KMS-11 (cell line): ENCODE results near the gene GYG2.
"Not testable (repeated sequence)": the region's sequence is repeated elsewhere in the genome, so short reads cannot be mapped to it uniquely, and the experiment has no call there.

ENCODE experiments used
- H2AFZ ChIP-seq: fragments of 200-600 bp; sonication (generic); 2 replicates; pipeline ENCODE4 v1.6.1; 2016; ENCODE audit warnings: antibody characterized with exemption, mixed run types, low read depth
- H3K27ac ChIP-seq: fragments of 200-600 bp; sonication (generic); 2 replicates; pipeline ENCODE4 v1.6.1; 2016; ENCODE audit warnings: mild to moderate bottlenecking, mixed run types
- H3K27me3 ChIP-seq: fragments of 200-600 bp; sonication (generic); 2 replicates; pipeline ENCODE4 v1.6.1; 2017; ENCODE audit warnings: mild to moderate bottlenecking, low read depth, mixed run types, moderate library complexity; ENCODE audit not compliant: insufficient read depth
- H3K36me3 ChIP-seq: fragments of 200-600 bp; sonication (generic); 2 replicates; pipeline ENCODE4 v1.6.1; 2017; ENCODE audit warnings: mild to moderate bottlenecking, mixed run types; ENCODE audit not compliant: insufficient read depth
- H3K4me1 ChIP-seq: fragments of 200-600 bp; sonication (generic); 2 replicates; pipeline ENCODE4 v1.6.1; 2016; ENCODE audit warnings: mild to moderate bottlenecking, low read depth, mixed run types; ENCODE audit not compliant: poor library complexity, severe bottlenecking
- H3K4me2 ChIP-seq: fragments of 200-600 bp; sonication (generic); 2 replicates; pipeline ENCODE4 v1.7.0; 2016; ENCODE audit warnings: mild to moderate bottlenecking, mixed run types
- H3K4me3 ChIP-seq: fragments of 200-600 bp; sonication (generic); IDR thresholded peaks from 2 replicates; pipeline ENCODE4 v1.6.1; 2017; ENCODE audit warnings: low read depth, low read length, mixed read lengths; ENCODE audit not compliant: insufficient read depth
- H3K79me2 ChIP-seq: fragments of 200-600 bp; sonication (generic); 2 replicates; pipeline ENCODE4 v1.6.1; 2016; ENCODE audit warnings: low read depth, mixed run types; ENCODE audit not compliant: insufficient read depth
- H3K9ac ChIP-seq: fragments of 200-600 bp; sonication (generic); 2 replicates; pipeline ENCODE4 v1.6.1; 2016; ENCODE audit warnings: mild to moderate bottlenecking, mixed run types
- H4K20me1 ChIP-seq: fragments of 200-600 bp; sonication (generic); 2 replicates; pipeline ENCODE4 v1.6.1; 2016; ENCODE audit warnings: mild to moderate bottlenecking, mixed run types; ENCODE audit not compliant: insufficient read depth
- CTCF ChIP-seq: fragments of 200-600 bp; sonication (generic); conservative IDR thresholded peaks from 2 replicates; pipeline ENCODE4 v1.6.1; 2017; ENCODE audit warnings: low read depth, mild to moderate bottlenecking, antibody characterized with exemption, low read length, moderate library complexity, mixed read lengths

Gene GYG2

GRCh38 chrX:2921193-2921592, 92.5 kb downstream of the GYG2 start:
- no peak overlapping the region for H3K9ac ChIP-seq
- H2AFZ ChIP-seq: no peak overlapping the region
- no peaks in the 10 kb centered on the region for H3K36me3 ChIP-seq
- no peak overlapping the region for H3K4me3 ChIP-seq
- H3K27me3 ChIP-seq: no peaks in the 10 kb centered on the region
- H3K27ac ChIP-seq: no peak overlapping the region
- no peaks in the 10 kb centered on the region for H4K20me1 ChIP-seq
- no peak overlapping the region for H3K4me2 ChIP-seq
- H3K79me2 ChIP-seq: no peaks in the 10 kb centered on the region
- H3K4me1 ChIP-seq: no peaks in the 10 kb centered on the region
- TF ChIP-seq CTCF: no peak

DNA sequence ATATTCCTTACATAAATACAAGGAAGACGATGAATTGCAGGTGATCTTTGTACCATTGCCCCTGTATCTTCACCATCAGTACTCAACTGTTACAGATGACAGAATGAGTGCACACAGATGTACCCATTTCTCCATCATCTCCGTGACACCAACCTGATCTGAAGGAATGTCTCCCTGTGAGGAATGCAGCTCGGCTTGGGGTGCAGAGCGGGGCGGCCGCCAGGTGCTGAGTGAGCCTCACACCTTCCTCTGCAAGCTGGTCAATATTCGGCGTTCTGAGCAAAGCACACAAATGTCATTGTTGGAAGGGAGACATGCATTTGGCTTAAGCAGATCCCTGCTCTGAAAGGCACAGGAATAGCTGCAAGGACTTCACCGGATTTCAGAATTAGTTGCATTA, 93.0 kb downstream of the GYG2 start:
- Histone ChIP-seq H3K27me3 (no peaks in the 10 kb centered on the region), H4K20me1 (no peaks in the 10 kb centered on the region), H3K4me2 (no peak overlapping the region), H3K4me1 (no peaks in the 10 kb centered on the region), H3K9ac (no peak overlapping the region), H3K4me3 (no peak overlapping the region), H2AFZ (no peak overlapping the region), H3K27ac (no peak overlapping the region), H3K79me2 (no peaks in the 10 kb centered on the region), H3K36me3 (no peaks in the 10 kb centered on the region)
- TF ChIP-seq CTCF: no peak

DNA sequence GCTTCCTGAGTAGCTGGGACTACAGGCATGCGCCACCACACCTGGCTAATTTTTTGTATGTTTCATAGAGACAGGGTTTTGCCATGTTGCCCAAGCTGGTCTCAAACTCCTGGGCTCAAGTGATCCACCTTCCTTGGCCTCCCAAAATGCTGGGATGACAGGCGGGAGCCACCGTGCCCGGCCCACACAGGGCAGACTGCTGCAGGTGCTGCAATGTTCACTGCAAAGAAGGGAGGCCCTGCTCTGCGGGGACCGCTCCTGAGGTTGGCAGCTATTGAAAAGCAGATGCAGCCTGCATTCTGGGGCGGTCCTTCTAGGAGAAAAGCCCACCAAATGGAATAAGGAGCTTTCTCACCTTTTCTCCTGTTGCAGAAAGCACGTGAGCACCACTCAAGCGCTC, 95.4 kb downstream of the GYG2 start:
- Histone ChIP-seq H3K36me3 (no peaks in the 10 kb centered on the region), H3K9ac (no peak overlapping the region), H2AFZ (no peak overlapping the region), H4K20me1 (no peaks in the 10 kb centered on the region), H3K4me2 (no peak overlapping the region), H3K4me1 (no peaks in the 10 kb centered on the region), H3K79me2 (no peaks in the 10 kb centered on the region), H3K27ac (no peak overlapping the region), H3K4me3 (no peak overlapping the region), H3K27me3 (no peaks in the 10 kb centered on the region)
- TF ChIP-seq CTCF: no peak

DNA sequence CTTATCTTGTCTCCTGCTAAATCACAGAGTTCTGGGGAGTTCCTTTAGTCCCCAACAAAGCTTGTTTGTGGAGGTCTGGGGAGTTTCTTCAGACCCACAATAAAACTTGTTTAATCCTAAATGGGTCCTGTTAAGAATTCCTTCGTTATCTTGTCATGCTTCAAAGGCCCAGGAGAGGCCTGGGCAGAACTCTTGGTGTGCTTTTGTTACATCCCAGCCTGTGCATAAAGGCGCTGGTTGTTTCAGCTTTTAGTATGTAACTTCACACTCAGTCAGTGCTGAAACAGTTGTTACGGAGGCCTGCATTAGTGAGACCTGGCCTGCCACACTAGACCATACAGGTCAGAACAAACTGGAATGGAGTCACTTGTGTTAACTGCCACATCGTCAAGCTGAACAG, 97.5 kb downstream of the GYG2 start:
- not testable (repeated sequence) for H2AFZ ChIP-seq, H3K4me2 ChIP-seq

DNA sequence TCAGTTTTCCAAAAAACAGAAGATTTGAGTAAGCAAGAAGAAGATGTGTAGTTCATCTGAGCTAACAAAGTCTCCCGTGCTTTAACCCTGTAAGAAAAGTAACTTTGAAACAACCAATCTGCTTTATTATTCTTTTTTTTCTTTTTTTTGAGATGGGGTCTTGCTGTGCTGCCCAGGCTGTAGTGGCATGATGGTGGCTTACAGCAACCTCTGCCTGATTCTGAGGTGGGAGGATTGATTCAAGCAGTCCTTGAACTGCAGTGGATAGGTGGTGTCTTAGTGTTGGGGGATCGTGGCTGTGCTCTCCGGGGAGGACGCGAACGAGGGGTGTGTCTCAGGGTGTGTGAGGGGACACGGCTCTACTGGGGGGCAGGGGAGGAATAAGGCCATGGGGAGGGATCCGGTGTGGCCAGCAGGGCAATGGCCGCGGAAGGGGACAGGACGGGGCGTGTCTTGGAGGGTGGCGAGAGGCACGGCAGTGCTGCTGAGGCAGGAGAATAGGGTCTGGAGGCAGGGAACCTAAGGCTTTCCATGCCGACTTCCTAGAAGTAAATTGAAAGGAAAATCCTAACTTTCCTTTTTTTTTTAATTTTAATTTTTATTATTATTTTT, 98.0 kb downstream of the GYG2 start:
- Histone ChIP-seq H3K4me2 (no peak overlapping the region), H3K4me1 (no peaks in the 10 kb centered on the region), H3K27ac (no peak overlapping the region)

More for the DNA sequence above, 97.5 kb downstream of the GYG2 start:
- H3K36me3 ChIP-seq, H3K27ac ChIP-seq, H3K4me3 ChIP-seq, H3K4me1 ChIP-seq, H3K79me2 ChIP-seq, H3K9ac ChIP-seq, H4K20me1 ChIP-seq, H3K27me3 ChIP-seq: not testable (repeated sequence)

More for the DNA sequence above, 98.0 kb downstream of the GYG2 start:
- Histone ChIP-seq H2AFZ (no peak overlapping the region), H3K4me3 (no peak overlapping the region), H3K9ac (no peak overlapping the region), H3K79me2 (no peaks in the 10 kb centered on the region), H4K20me1 (no peaks in the 10 kb centered on the region), H3K36me3 (no peaks in the 10 kb centered on the region), H3K27me3 (no peaks in the 10 kb centered on the region)
- no peak for TF ChIP-seq CTCF
